ENCODE results near the gene TMEM253. TPM values are rescaled to one million over a fixed set of nuclear protein-coding genes. Genes with fewer than 3 reads are reported as not detected.

Gene TMEM253
- total RNA-seq, 6 donors from 2014 or later, result 0.94 to 3.4 (median 1.4) TPM; not detected in 3

DNA sequence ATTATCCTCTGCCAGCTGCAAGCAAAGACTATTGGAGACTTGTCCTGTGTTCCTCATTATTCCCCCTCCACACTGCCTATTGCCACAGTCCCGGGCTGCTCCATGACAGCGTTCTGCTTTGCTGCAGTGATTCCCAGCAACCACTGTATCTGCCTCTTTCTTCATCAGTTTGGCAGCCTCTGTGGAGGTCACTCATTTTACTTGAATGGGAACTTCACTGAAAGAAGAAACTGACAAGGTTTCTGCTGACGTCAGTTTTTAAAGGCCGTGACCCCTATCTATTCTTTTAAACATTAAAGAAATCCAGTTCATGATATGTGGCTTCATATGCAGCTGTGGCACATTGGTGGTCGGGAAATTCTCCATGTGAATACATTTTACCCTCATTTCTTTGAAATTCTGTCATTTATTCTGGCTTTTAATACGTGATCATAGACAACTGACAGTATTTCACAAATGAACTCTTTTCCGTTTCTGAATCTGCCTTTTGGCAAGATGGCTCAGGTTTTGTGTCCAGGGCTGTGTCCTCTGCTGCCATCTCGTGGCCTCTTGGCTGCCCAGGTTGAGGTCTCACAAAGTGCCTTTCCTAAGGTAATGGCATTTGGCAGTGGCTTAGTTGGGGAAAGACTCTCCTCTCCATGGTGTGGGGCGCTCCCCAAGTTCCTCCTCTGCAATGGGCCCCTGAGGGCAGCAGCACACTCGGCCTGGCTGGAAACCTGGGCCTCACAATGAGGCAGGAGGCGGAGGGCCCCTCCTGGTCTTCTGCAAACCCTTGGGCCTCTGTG, 5.8 kb downstream of the TMEM253 start:
- Histone ChIP-seq H3K27me3 (no peaks in the 10 kb centered on the region), H3K4me1 (peaks cover 33 to 45% (median 39%) of the 10 kb centered on the region in 4 donors), H3K4me3 (peak overlapping the region in 1 of 4 donors; percentile 11), H3K27ac (peak overlapping the region; percentile 33 to 98 (median 96)), H3K9me3 (no peaks in the 10 kb centered on the region), H3K36me3 (no peaks in the 10 kb centered on the region)
- DNase-seq, result peak in 1 of 2 donors; percentile 87
- WGBS, 2 donors, result 13 to 17% methylated on average over 9 to 10 of the region's 11 CpGs
- TF ChIP-seq POLR2A (IDR thresholded peaks at IDR 0.05) (no peak), EP300 (IDR thresholded peaks at IDR 0.05) (no peak), POLR2AphosphoS5 (IDR thresholded peaks at IDR 0.05) (peak in 1 of 2 donors; percentile 25)
- TF ChIP-seq, protein P1, sequence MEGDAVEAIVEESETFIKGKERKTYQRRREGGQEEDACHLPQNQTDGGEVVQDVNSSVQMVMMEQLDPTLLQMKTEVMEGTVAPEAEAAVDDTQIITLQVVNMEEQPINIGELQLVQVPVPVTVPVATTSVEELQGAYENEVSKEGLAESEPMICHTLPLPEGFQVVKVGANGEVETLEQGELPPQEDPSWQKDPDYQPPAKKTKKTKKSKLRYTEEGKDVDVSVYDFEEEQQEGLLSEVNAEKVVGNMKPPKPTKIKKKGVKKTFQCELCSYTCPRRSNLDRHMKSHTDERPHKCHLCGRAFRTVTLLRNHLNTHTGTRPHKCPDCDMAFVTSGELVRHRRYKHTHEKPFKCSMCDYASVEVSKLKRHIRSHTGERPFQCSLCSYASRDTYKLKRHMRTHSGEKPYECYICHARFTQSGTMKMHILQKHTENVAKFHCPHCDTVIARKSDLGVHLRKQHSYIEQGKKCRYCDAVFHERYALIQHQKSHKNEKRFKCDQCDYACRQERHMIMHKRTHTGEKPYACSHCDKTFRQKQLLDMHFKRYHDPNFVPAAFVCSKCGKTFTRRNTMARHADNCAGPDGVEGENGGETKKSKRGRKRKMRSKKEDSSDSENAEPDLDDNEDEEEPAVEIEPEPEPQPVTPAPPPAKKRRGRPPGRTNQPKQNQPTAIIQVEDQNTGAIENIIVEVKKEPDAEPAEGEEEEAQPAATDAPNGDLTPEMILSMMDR (IDR thresholded peaks at IDR 0.05), result peak; percentile 56 to 82 (median 76)
- peak; percentile 37 to 56 for ATAC-seq (ENCODE audit: low FRiP score in 2 of 2)

DNA sequence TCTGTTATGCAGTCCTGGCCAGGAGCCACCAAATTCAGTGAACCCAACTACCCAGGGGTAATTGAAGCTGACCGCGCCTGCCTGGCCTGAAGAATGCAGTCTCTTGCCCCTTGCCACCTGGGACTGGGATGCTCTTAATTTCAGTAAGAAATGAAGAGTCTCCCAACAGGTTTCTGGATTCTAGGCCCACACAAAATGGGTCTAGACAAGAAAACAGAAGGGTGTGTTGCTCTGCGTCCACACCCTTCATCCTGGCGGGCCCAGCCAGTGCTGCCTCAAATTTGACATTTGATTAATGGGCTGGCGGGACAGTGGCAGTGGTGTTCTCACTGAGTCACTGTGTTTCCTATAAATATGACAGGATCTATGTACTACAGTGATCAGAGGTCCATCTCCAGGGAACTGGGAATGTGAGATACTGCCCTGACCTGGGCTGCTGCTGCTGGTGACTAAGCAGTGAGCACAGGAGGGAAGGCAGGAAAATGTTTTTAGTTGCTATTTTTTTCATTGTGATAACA, 6.5 kb downstream of the TMEM253 start:
- Histone ChIP-seq H3K4me3 (no peak overlapping the region), H3K9me3 (no peaks in the 10 kb centered on the region), H3K27me3 (no peaks in the 10 kb centered on the region), H3K36me3 (no peaks in the 10 kb centered on the region), H3K4me1 (peaks cover 33 to 45% (median 39%) of the 10 kb centered on the region in 4 donors), H3K27ac (peak overlapping the region; percentile 33 to 98 (median 96))
- ATAC-seq (ENCODE audit: low FRiP score in 2 of 2) (no peak), DNase-seq (no peak)
- WGBS, 2 donors, result 62 to 63% methylated on average over 3 of the region's 5 CpGs
- no peak for TF ChIP-seq POLR2AphosphoS5 (IDR thresholded peaks at IDR 0.05)

DNA sequence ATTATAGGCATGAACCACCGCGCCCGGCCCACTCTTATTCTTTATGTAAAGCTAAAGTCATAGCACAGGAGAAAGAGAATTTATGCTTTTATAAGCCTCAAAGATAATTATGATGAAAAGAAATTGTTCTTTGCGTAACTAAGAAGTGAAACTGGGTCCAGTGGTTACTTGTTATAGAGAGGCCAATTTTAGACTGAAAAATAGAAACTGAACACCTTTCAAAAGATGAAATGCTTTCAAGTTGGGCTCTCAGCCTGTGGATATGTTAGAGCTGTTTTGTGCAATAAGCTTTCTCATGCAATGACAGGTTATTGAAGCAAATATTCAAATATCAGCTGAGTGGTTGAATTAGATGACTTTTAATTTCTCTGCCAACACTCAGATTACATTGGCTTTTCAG, 7.9 kb downstream of the TMEM253 start:
- Histone ChIP-seq H3K27me3 (no peaks in the 10 kb centered on the region), H3K4me1 (peaks cover 28 to 33% (median 32%) of the 10 kb centered on the region in 4 donors), H3K36me3 (no peaks in the 10 kb centered on the region), H3K9me3 (no peaks in the 10 kb centered on the region), H3K4me3 (no peak overlapping the region), H3K27ac (no peak overlapping the region)
- DNase-seq (no peak), ATAC-seq (ENCODE audit: low FRiP score in 2 of 2) (no peak)
- TF ChIP-seq, protein P1 (IDR thresholded peaks at IDR 0.05), result no peak
- TF ChIP-seq POLR2AphosphoS5 (IDR thresholded peaks at IDR 0.05) (no peak), POLR2A (IDR thresholded peaks at IDR 0.05) (no peak), EP300 (IDR thresholded peaks at IDR 0.05) (no peak)
- 90 to 95% methylated on average over 4 of the region's 4 CpGs for WGBS, 2 donors

DNA sequence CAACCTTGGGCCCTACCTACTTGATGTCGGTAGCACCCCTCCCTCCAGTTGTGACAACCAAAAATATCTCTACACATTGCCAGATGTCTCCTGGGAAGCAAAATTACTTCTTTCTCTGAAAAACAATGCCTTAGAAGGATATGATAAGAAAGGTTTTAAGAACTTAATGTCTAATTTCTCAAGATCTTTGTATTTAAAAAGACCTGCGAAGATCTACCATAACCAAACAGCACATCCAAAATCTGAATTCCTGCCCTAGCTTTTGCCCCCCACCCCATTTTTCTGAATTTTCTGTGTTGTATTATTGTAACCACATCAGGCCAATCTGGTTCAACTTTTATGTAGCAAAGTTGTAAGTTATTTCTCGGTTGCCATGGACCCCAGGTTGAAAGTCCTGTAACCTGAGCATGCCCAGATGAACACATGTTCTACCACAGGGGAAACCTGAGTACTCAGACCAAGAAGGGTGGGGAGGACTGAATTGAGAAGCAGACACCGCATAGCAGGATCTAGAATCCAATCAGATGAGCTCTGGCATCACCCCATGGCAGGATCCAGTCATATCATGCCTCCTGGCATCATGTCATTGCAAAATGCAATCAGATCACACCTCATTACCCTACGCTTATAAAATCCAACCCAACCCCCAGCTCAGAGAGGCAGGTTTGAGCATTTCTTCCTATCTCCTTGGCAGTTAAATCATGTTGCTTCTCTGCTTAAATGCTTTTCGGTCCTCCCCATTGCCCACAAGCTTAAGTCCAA, 8.7 kb downstream of the TMEM253 start:
- ATAC-seq (ENCODE audit: low FRiP score in 2 of 2) (no peak), DNase-seq (no peak)
- H3K9me3 ChIP-seq, result no peaks in the 10 kb centered on the region
- no peak overlapping the region for H3K27ac ChIP-seq
- TF ChIP-seq, protein P1 (IDR thresholded peaks at IDR 0.05), result no peak
- TF ChIP-seq EP300 (IDR thresholded peaks at IDR 0.05) (no peak), POLR2AphosphoS5 (IDR thresholded peaks at IDR 0.05) (no peak), POLR2A (IDR thresholded peaks at IDR 0.05) (no peak)
- no peak overlapping the region for H3K4me3 ChIP-seq
- H3K27me3 ChIP-seq, result no peaks in the 10 kb centered on the region
- peaks cover 27 to 29% (median 28%) of the 10 kb centered on the region in 4 donors for H3K4me1 ChIP-seq
- WGBS, 2 donors, result 82% methylated on average over 6 of the region's 6 CpGs
- H3K36me3 ChIP-seq, result no peaks in the 10 kb centered on the region

GRCh38 chr14:21112255-21112654, 11.4 kb downstream of the TMEM253 start:
- no peaks in the 10 kb centered on the region for H3K36me3 ChIP-seq
- WGBS, 2 donors, result 86 to 87% methylated on average over 4 of the region's 4 CpGs
- no peak overlapping the region for H3K4me3 ChIP-seq
- peaks cover 0 to 3% (median 1%) of the 10 kb centered on the region in 4 donors for H3K4me1 ChIP-seq
- TF ChIP-seq POLR2A (IDR thresholded peaks at IDR 0.05) (no peak), POLR2AphosphoS5 (IDR thresholded peaks at IDR 0.05) (no peak), EP300 (IDR thresholded peaks at IDR 0.05) (no peak)
- TF ChIP-seq, protein P1 (IDR thresholded peaks at IDR 0.05), result no peak
- DNase-seq (no peak), ATAC-seq (ENCODE audit: low FRiP score in 2 of 2) (no peak)
- H3K27ac ChIP-seq, result no peak overlapping the region
- no peaks in the 10 kb centered on the region for H3K9me3 ChIP-seq
- no peaks in the 10 kb centered on the region for H3K27me3 ChIP-seq
